Mesendoderm (in vitro differentiated cells): ENCODE measurements around the gene CCT8L2. TPM values are rescaled to one million over a fixed set of nuclear protein-coding genes. Genes with fewer than 3 reads are reported as not detected.
"Not testable (repeated sequence)": the region's sequence is repeated elsewhere in the genome, so short reads cannot be mapped to it uniquely, and the experiment has no call there.

Experiments
- DNase-seq: peaks from one replicate; pipeline ENCODE4 v3.0.0; 2013
- H2AK5ac ChIP-seq: 2 replicates; pipeline ENCODE4 v1.6.1; 2013; ENCODE audit warnings: low read length, inconsistent platforms
- H2BK120ac ChIP-seq: 2 replicates; pipeline ENCODE4 v1.6.1; 2013; ENCODE audit warnings: low read depth, mild to moderate bottlenecking, low read length, moderate library complexity, mixed read lengths
- H2BK15ac ChIP-seq: replicated peaks from 2 replicates; pipeline ENCODE4 v1.6.1; 2013; ENCODE audit warnings: low read depth, mild to moderate bottlenecking, moderate library complexity
- H2BK5ac ChIP-seq: 2 replicates; pipeline ENCODE4 v1.6.1; 2013; ENCODE audit warnings: low read length, inconsistent platforms
- H3K18ac ChIP-seq: 2 replicates; pipeline ENCODE4 v1.6.1; 2013; ENCODE audit warnings: mild to moderate bottlenecking, low read length, mixed read lengths
- H3K23ac ChIP-seq: one replicate; pipeline ENCODE4 v1.6.1; 2013; ENCODE audit warnings: low read length
- H3K27ac ChIP-seq: 2 replicates; pipeline ENCODE4 v1.5.1; 2013; ENCODE audit warnings: low read depth, mild to moderate bottlenecking, inconsistent platforms, low read length, moderate library complexity
- H3K27me3 ChIP-seq: 2 replicates; pipeline ENCODE4 v1.6.1; 2013; ENCODE audit warnings: low read length, control low read depth, mild to moderate bottlenecking, inconsistent platforms; ENCODE audit not compliant: insufficient read depth, poor library complexity
- H3K36me3 ChIP-seq: 2 replicates; pipeline ENCODE4 v1.6.1; 2013; ENCODE audit warnings: low read length, inconsistent platforms; ENCODE audit not compliant: control insufficient read depth, insufficient read depth
- H3K4ac ChIP-seq: one replicate; pipeline ENCODE4 v1.6.1; 2013; ENCODE audit warnings: low read depth, mild to moderate bottlenecking, low read length, moderate library complexity
- H3K4me1 ChIP-seq: 2 replicates; pipeline ENCODE4 v1.6.1; 2013; ENCODE audit warnings: low read depth, low read length, inconsistent platforms; ENCODE audit not compliant: control insufficient read depth
- H3K4me2 ChIP-seq: 2 replicates; pipeline ENCODE4 v1.6.1; 2013; ENCODE audit warnings: low read length
- H3K4me3 ChIP-seq: 2 replicates; pipeline ENCODE4 v1.5.1; 2013; ENCODE audit warnings: mild to moderate bottlenecking, low read length
- H3K56ac ChIP-seq: one replicate; pipeline ENCODE4 v1.6.1; 2013; ENCODE audit warnings: low read length
- H3K79me1 ChIP-seq: 2 replicates; pipeline ENCODE4 v1.6.1; 2013; ENCODE audit warnings: low read length, inconsistent platforms
- H3K79me2 ChIP-seq: 2 replicates; pipeline ENCODE4 v1.6.1; 2013; ENCODE audit warnings: mild to moderate bottlenecking, low read length; ENCODE audit not compliant: control insufficient read depth, insufficient read depth
- H3K9ac ChIP-seq: 2 replicates; pipeline ENCODE4 v1.6.1; 2013; ENCODE audit warnings: low read length, inconsistent platforms
- H4K5ac ChIP-seq: one replicate; pipeline ENCODE4 v1.6.1; 2013; ENCODE audit warnings: low read length
- H4K8ac ChIP-seq: one replicate; pipeline ENCODE4 v1.6.1; 2013; ENCODE audit warnings: low read depth, mild to moderate bottlenecking, control low read depth, low read length, moderate library complexity
- WGBS: extraction: QIAGEN DNeasy Blood & Tissue Kit; methylation state at CpG from one replicate; pipeline ENCODE4 v1.1.7; 2013; ENCODE audit warnings: low lambda C conversion rate, missing lambda C conversion rate; ENCODE audit not compliant: insufficient coverage; ENCODE audit errors: extremely low coverage; 5-methylcytosine and 5-hydroxymethylcytosine counted together
- polyA plus RNA-seq, 2 experiments: library from polyadenylated mRNA; stranded (reverse); fragments of 200-250 nt; gene quantifications; one replicate each; pipeline ENCODE4 v1.2.3, GENCODE V29; 2013

The CCT8L2 gene
- not detected for polyA plus RNA-seq (2013, experiment 1 of 2)
- polyA plus RNA-seq (2013, experiment 2 of 2) = not detected

DNA sequence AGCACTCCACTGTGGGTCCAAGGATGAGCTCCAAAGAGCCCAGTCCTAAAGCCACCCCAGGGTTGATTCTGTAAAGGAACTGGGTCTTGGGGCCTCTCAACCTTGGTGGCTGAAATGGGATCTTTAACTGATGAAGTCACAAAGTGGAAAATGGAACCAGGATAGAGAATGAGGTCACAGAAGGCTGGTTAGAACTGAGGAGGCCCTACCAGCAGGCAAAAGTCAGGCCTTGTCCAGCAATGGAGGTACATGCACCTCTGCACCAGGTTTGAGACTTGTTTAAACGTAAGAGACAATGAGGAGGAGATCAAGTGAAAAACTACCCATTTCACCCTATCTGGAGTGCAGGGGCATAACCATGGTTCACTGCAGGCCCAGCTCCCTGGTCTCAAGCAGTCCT lies at the start of gene CCT8L2:
TSS of gene CCT8L2 (minus strand) at position 101 of the 400 bp plus-strand sequence. CDS start 260 bp downstream, outside the sequence.
- H3K23ac ChIP-seq, H4K5ac ChIP-seq, H2BK120ac ChIP-seq, H3K9ac ChIP-seq, H3K79me1 ChIP-seq, H3K4ac ChIP-seq, H4K8ac ChIP-seq, H3K56ac ChIP-seq, H2BK15ac ChIP-seq, H2AK5ac ChIP-seq, H3K36me3 ChIP-seq, H3K27me3 ChIP-seq, H3K4me2 ChIP-seq, H3K18ac ChIP-seq, H3K79me2 ChIP-seq, H2BK5ac ChIP-seq, H3K4me3 ChIP-seq, H3K27ac ChIP-seq, H3K4me1 ChIP-seq, DNase-seq: not testable (repeated sequence)
- WGBS = no CpG with 5 or more reads among the region's 1 CpG

GRCh38 chr22:16635442-16635841 lies 42.8 kb upstream of the CCT8L2 start:
- not testable (repeated sequence) for H4K5ac ChIP-seq, H2AK5ac ChIP-seq, H3K36me3 ChIP-seq, H3K4me2 ChIP-seq, H3K9ac ChIP-seq, H3K4me3 ChIP-seq, DNase-seq, H3K27ac ChIP-seq, H4K8ac ChIP-seq, H3K4me1 ChIP-seq, H3K79me1 ChIP-seq, H3K4ac ChIP-seq, H3K79me2 ChIP-seq, H3K56ac ChIP-seq, H3K27me3 ChIP-seq, H2BK15ac ChIP-seq, H3K23ac ChIP-seq, H2BK5ac ChIP-seq, H2BK120ac ChIP-seq, H3K18ac ChIP-seq
- WGBS = no CpG with 5 or more reads among the region's 1 CpG

DNA sequence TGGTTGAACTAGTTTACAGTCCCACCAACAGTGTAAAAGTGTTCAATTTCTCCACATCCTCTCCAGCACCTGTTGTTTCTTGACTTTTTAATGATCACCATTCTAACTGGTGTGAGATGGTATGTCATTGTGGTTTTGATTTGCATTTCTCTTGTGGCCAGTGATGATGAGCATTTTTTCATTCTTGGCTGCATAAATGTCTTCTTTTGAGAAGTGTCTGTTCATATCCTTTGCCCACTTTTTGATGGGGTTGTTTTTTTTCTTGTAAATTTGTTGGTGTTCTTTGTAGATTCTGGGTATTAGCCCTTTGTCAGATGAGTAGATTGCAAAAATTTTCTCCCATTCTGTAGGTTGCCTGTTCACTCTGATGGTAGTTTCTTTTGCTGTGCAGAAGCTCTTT lies 41.5 kb upstream of the CCT8L2 start:
- not testable (repeated sequence) for DNase-seq, H4K8ac ChIP-seq, H3K9ac ChIP-seq, H4K5ac ChIP-seq, H3K4me2 ChIP-seq, H2AK5ac ChIP-seq, H3K23ac ChIP-seq, H2BK5ac ChIP-seq, H2BK120ac ChIP-seq, H3K56ac ChIP-seq, H2BK15ac ChIP-seq, H3K4me3 ChIP-seq, H3K36me3 ChIP-seq, H3K79me1 ChIP-seq, H3K4me1 ChIP-seq, H3K27ac ChIP-seq, H3K18ac ChIP-seq, H3K27me3 ChIP-seq, H3K79me2 ChIP-seq, H3K4ac ChIP-seq

GRCh38 chr22:16628476-16628875 lies 35.9 kb upstream of the CCT8L2 start:
- H3K27me3 ChIP-seq, H2AK5ac ChIP-seq, H3K79me2 ChIP-seq, H3K4me2 ChIP-seq, H3K36me3 ChIP-seq, H3K4ac ChIP-seq, H2BK5ac ChIP-seq, H3K27ac ChIP-seq, DNase-seq, H4K8ac ChIP-seq, H3K4me3 ChIP-seq, H3K9ac ChIP-seq, H2BK120ac ChIP-seq, H3K79me1 ChIP-seq, H3K18ac ChIP-seq, H3K23ac ChIP-seq, H2BK15ac ChIP-seq, H3K56ac ChIP-seq, H3K4me1 ChIP-seq, H4K5ac ChIP-seq: not testable (repeated sequence)
- WGBS = 100% methylated on average over 1 of the region's 1 CpG

GRCh38 chr22:16625018-16625417 lies 32.4 kb upstream of the CCT8L2 start:
- H3K4ac ChIP-seq, H3K23ac ChIP-seq, H3K27ac ChIP-seq, DNase-seq, H3K9ac ChIP-seq, H3K27me3 ChIP-seq, H3K79me1 ChIP-seq, H3K36me3 ChIP-seq, H2BK15ac ChIP-seq, H3K4me3 ChIP-seq, H3K18ac ChIP-seq, H3K4me2 ChIP-seq, H4K5ac ChIP-seq, H4K8ac ChIP-seq, H3K56ac ChIP-seq, H2BK120ac ChIP-seq, H2AK5ac ChIP-seq, H2BK5ac ChIP-seq, H3K4me1 ChIP-seq, H3K79me2 ChIP-seq: not testable (repeated sequence)
- no CpG with 5 or more reads among the region's 2 CpGs for WGBS

- H3K18ac ChIP-seq, H3K36me3 ChIP-seq, H3K4me3 ChIP-seq, H4K8ac ChIP-seq, DNase-seq, H3K9ac ChIP-seq, H3K4me1 ChIP-seq, H3K79me1 ChIP-seq, H3K4ac ChIP-seq, H3K4me2 ChIP-seq, H3K23ac ChIP-seq, H3K56ac ChIP-seq, H3K27me3 ChIP-seq, H2BK15ac ChIP-seq, H2BK5ac ChIP-seq, H3K27ac ChIP-seq, H3K79me2 ChIP-seq, H2AK5ac ChIP-seq, H4K5ac ChIP-seq, H2BK120ac ChIP-seq: not testable (repeated sequence)
Measured at GRCh38 chr22:16623595-16623994, 31.0 kb upstream of the CCT8L2 start.
